ENCODE measurements around the gene NAA35.
"Not testable (repeated sequence)": the region's sequence is repeated elsewhere in the genome, so short reads cannot be mapped to it uniquely, and the experiment has no call there.

The NAA35 gene

DNA sequence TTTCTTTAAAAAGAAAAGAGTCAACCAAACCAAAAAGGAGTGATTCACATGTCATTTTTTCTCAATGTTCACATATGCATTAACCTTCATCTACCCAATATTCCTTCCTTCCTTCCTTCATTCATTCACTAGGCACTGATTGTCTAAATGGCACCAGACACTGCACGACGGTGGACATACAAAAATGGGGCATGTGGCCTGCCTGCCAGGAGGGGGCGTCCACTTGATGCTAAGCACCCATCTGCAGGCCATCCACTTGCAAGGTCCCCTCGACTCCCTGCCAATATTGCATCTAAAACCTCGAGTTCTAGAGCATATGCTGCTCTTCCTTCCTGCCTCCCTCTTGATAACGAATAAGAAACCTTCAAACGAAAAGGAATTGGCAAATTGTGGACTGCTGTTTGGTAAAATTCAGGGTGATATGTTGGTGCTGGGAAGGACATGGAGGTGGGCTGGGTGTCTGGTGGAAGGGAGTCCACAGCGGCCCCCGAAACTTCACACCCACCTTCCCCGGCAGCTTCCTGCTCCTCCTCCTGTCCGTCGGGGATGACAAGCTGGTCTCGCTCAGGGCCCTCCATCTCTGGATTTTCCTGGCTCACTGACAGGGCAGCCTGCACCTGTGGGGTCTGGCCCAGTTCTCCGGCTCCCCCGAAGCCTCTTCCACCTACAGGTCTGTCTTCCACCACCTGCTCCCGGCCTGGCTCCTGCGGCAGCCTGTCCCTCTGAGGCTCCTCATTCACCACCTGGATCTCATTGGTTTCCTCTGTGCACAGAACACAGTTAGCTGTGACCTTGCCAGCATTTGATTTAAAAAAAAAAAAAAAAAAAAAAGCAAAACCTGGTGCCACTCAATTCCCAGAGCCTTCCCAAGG is 94.2 kb downstream of the NAA35 start:
- no peak for DNase-seq (ENCODE audit: low read depth)

DNA sequence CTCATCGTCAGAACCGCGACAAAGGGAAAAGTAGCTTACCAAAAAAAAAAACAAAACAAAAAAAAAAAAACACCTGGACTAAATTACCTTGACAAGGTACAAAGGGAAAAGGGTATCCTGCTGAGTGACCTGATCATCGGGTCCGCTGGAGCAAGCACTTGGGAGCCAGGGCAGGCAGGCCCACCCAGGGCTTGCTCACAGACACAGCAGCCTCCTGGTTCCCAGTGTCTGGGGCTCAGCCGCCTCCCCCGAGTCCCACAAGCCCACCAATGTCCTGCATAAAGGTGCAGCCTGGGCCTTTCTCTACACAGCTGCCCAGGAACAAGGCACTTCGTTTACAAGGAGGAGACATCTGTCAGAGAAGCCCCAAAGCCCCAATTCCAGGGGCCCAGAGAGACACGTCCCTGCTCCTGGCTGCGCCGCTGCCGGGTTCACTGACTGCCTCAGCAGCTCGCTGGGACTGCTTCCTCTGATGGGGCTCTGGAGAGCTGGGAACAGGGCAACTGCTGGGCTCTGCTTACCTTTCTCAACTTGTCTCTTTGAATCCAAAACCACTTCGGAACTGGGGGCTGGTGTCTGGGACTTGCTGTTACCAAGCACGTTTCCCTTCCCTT is 95.0 kb downstream of the NAA35 start:
- no peak for DNase-seq (ENCODE audit: low read depth)

- DNase-seq (ENCODE audit: low read depth): no peak
Measured at GRCh38 chr9:86036555-86036954, 95.6 kb downstream of the NAA35 start.

DNA sequence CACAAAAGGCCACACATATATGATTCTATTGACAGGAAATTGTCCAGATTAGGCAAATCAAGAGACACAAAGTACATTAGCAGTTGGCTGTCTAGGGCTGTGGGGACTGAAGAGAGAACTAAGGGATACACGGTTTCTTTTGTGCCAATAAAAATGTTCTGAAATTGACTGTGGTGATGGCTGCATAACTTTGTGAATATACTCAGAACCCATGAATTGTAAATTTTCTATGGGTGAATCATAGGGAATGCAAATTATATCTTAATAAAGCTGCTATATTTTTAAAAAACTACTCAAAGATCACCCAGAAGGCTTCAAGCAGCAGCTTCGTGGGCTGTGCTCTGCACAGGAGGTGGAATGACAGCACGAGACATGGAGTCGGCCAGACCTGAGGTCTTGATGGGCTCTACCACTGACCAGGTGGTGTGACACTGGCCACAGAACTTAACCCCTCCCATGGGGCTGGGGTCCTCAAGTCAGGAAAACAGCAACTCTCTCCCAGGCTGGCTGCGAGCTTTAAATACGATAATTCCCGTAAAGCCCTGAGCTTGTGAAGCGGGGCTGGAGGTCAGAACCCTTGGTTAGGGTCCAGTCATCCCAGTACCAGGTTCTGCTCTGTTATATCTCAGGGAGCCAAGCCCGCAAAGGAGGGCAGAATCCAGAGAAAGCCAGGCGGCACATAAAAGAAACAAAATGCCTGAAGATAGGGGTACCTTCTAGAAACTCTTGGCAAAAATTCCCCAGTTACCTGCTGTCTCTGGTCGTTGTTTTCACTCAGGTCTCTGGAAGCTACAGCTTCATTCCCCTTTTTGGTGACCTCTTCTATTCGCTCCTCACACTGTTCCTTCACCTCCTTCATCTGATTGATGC is 99.3 kb downstream of the NAA35 start:
- DNase-seq (ENCODE audit: low read depth): no peak

GRCh38 chr9:86040861-86041155 is 99.9 kb downstream of the NAA35 start:
- DNase-seq (ENCODE audit: low read depth): no peak

DNA sequence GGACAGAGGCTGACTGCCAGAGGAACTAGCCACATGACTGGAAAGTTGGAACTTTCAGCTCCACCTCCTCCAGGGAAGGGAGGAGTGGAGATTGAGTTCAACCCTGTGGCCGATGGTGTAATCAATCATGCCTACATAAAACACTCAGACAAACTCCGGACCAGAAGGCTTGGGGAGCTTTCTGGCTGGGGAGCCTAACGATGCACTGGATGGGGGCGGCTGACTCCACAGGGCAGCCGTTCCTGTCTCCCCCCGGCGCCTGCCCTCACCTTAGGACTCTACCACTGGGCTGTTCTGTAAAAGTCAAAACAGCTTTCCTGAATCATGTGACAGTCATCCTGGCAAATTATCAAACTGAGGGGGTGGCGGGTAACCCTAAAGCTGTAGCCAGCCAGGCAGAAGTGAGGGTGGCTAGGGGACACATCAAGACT is 100.4 kb downstream of the NAA35 start:
- DNase-seq (ENCODE audit: low read depth): no peak

DNA sequence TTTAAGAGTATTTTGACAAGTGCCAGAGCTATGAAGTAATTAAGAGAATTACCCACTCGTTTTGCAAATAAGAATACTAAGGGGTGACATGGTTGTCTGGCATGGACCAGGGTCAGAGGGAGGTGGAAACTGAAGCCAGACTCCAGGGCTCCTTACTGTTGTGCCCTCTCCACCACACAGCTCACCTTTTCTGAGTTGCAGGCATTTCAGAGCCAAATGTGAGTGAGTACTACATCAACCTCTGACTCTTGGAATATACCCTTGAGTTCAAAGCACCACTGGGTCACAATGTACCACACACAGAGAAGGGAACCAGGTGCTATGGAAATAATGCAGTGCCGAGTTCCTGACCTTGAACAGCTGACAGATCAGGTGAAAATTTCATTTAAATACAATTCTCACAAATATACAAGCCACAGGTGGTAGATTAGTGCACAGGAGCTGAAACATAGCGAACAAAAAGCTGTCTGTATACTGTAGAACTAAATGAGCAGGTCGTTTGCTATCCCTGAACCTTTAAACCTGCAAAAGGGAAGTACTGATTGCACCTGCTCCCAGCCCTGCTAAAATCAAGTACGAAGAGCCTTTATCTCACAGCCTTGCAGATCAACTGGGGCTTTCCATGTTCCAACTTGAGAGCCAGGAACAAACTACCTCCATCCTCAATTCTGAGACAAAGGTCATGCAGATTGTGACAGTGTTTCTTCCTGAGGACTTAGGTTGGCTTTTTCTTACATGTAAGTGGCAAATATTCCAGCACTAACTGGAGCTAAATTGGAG is 101.4 kb downstream of the NAA35 start:
- no peak for DNase-seq (ENCODE audit: low read depth)

- no peak for DNase-seq (ENCODE audit: low read depth)
Measured at GRCh38 chr9:86043586-86043985, 102.6 kb downstream of the NAA35 start.

DNA sequence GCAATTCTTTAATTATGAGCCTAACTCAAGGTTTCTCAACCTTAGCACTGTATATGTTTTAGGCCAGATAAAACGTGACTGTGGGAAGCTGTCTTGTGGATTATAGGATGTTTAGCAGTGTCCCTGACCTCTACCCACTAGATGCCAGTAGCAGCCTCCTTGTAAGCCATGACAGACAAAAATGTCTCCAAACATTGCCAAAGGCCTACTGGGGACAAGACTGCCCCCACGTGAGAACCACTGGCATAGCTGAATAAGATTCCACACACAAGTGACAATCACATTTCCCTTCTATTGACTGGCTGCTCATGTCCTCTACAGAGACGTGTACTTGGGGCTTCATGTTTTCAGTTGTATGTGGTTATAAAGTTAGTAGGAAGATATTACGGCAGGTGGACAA is 103.1 kb downstream of the NAA35 start:
- no peak for DNase-seq (ENCODE audit: low read depth)

DNA sequence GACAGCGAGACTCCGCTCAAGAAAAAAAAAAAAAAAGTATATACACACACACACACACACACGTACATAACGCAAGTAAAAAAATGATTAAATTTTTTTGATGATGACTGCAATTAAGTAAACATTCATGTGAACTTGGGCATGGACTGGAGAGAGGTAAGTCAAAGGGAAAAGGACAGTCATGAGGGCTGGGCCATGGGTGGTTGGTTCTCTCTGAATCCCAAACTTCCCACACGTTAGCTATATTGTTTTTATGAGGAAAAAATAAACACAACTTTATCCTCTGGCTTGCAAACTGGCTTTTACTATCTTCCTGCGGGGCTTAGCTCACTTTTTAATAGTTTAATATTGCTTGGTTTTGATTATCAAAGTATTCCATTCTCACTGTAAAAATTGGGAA is 104.7 kb downstream of the NAA35 start:
- DNase-seq (ENCODE audit: low read depth): no peak

- DNase-seq (ENCODE audit: low read depth): no peak
Measured at GRCh38 chr9:86046071-86046636, 105.2 kb downstream of the NAA35 start.

DNA sequence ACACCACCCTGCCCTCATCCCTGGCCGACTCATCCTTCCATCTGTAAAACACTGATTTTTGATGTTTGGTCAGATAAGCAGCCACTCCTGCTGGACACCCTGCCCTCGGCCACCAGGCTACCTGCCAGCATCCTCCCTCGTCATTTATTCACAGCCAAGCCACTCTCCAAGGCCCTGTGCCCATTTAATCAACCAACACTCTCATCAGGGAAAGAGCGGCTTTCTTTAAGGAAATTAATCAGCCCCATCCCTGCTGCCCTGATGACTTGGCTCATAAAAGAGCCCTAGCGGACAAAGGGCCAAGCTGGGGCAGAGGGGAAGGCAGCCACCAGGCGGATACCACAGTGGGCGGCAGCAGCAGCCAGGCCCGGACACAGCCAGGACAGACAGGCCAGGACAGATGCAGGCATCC is 106.0 kb downstream of the NAA35 start:
- no peak for DNase-seq (ENCODE audit: low read depth)

DNA sequence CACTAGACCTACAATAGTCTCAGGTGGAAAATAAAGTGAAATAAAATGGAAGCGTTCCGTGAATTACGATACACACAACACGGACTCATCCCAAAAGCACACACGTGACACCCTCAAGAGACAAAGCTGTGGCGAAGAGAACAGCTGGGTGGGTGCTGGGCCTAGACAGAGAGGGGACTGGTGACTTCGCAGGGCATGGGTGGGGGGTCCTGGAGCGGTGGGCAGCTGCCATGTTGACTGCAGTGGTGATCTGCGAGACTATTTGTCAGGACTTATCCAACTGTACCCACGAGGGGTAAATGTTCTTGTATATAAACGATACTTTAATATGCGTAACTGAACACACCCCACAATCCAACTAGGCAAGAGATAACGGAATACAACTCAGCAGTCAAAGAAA is 106.4 kb downstream of the NAA35 start:
- DNase-seq (ENCODE audit: low read depth): no peak

- not testable (repeated sequence) for DNase-seq (ENCODE audit: low read depth)
Measured at GRCh38 chr9:86048018-86048742, 107.2 kb downstream of the NAA35 start.

GRCh38 chr9:86052556-86053468 is 111.9 kb downstream of the NAA35 start:
- DNase-seq (ENCODE audit: low read depth): no peak

DNA sequence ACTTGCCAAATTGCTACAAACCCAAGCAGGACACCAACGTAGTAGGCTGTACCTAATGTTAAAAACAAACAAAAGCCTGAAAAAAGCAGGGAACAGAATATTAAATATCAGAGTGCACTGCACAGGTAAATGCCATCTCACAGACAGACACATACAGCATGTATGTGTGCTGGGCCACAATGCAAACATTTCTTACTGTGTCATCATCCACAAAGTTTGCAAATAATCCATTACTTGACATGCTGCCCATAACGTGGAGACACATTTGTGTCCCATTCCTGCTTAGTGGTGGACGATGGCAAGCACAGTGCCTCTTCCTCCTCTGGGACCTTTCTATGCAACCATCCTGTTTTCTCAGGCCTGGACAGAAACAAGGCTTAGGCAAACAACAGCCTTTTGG is 113.7 kb downstream of the NAA35 start:
- no peak for DNase-seq (ENCODE audit: low read depth)

DNA sequence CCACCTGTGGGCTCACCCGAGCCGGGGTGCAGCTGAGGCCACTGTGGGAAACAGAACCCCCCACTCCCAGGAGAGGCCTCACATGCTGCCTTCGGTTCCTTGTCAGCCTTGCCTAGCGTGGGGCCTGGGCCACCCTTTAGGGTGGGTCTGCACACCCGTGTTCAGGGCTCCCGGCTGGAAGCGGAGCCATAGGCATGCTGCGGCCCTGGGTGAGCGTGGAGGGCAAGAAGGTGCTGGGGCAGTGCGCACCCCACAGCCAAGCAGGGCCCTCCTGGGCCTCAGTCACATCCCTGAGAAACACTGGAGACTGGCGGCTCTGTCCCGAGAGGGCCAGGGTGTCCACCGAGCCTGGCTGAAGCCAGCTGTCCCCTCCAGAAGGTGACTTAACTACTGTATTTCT is 116.5 kb downstream of the NAA35 start:
- no peak for DNase-seq (ENCODE audit: low read depth)

DNA sequence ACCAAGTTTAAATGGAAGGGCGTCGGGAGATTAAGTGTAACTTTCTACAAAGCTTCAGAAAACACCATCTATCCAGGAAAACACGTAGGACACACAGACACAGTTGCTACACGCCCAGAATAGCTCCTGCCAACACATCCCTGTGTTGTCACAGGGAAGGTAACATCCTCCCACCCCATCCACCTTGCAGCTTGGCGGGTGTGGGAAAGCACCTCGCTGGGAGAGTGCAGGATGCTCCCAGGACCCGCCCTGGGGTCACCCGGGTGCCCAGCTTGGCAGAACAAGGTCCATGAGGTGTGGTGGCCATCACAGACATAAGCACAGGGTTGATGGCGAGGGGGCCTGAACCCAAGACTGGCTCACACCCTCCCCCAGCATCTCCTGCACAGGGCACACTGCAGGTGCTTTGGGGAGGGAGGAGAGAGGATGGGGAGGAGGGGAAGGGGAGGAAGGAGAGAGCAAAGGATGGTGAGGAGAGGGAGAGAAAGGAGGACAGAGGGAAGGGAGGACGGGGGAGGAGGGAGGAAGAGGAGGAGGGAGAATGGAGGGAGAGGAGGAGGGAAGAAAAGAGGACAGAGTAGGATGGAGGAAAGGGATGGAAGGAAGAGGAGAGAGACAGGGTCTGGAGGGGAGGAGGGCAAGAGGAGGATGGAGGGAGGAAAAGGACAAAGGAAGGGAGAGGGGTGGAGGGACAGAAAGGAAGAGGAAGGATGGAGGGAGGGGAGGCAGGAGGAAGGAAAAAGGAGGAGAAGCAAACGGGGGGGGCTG is 121.2 kb downstream of the NAA35 start:
- DNase-seq (ENCODE audit: low read depth): no peak
